ENCODE results near the gene LSM7.
A peak's percentile ranks its signal among the peaks of the same experiment; 100 is the strongest.

Gene LSM7

GRCh38 chr19:2328401-2329148 lies at the start of gene LSM7, which contains the start of gene SPPL2B:
Gene LSM7 (minus strand): TSS chr19:2328586. CDS start chr19:2328566, 20 bp downstream.
Gene SPPL2B (plus strand): TSS chr19:2328684. CDS start chr19:2328710, 26 bp downstream.
- peak; percentile 92 for DNase-seq (ENCODE audit: low read depth)

GRCh38 chr19:2376784-2377519 lies 48.6 kb upstream of the LSM7 start:
- no peak for DNase-seq (ENCODE audit: low read depth)

- no peak for DNase-seq (ENCODE audit: low read depth)
Measured at GRCh38 chr19:2375353-2376121, 47.2 kb upstream of the LSM7 start.

- DNase-seq (ENCODE audit: low read depth) = no peak
Measured at GRCh38 chr19:2374808-2375207, 46.4 kb upstream of the LSM7 start.

- DNase-seq (ENCODE audit: low read depth) = no peak
Measured at GRCh38 chr19:2372076-2372612, 43.8 kb upstream of the LSM7 start.

GRCh38 chr19:2371656-2372055 lies 43.3 kb upstream of the LSM7 start:
- no peak for DNase-seq (ENCODE audit: low read depth)

- no peak for DNase-seq (ENCODE audit: low read depth)
Measured at GRCh38 chr19:2365201-2365970, 37.0 kb upstream of the LSM7 start.

GRCh38 chr19:2363419-2363818 lies 35.0 kb upstream of the LSM7 start:
- no peak for DNase-seq (ENCODE audit: low read depth)

GRCh38 chr19:2362970-2363300 lies 34.5 kb upstream of the LSM7 start:
- no peak for DNase-seq (ENCODE audit: low read depth)

- DNase-seq (ENCODE audit: low read depth) = no peak
Measured at GRCh38 chr19:2362046-2362969, 33.9 kb upstream of the LSM7 start.

GRCh38 chr19:2361246-2362045 lies 33.1 kb upstream of the LSM7 start:
- DNase-seq (ENCODE audit: low read depth) = no peak

GRCh38 chr19:2360833-2361232 lies 32.4 kb upstream of the LSM7 start:
- no peak for DNase-seq (ENCODE audit: low read depth)

- no peak for DNase-seq (ENCODE audit: low read depth)
Measured at GRCh38 chr19:2359992-2360685, 31.8 kb upstream of the LSM7 start, which contains the start of gene TMPRSS9. Gene TMPRSS9 (plus strand): TSS chr19:2360265. CDS start chr19:2389786, 29,521 bp downstream.

GRCh38 chr19:2358548-2359173 lies 30.3 kb upstream of the LSM7 start:
- no peak for DNase-seq (ENCODE audit: low read depth)

GRCh38 chr19:2357279-2358206 lies 29.2 kb upstream of the LSM7 start:
- no peak for DNase-seq (ENCODE audit: low read depth)

- no peak for DNase-seq (ENCODE audit: low read depth)
Measured at GRCh38 chr19:2356036-2356646, 27.8 kb upstream of the LSM7 start.

All from stimulated activated CD8-positive, alpha-beta memory T cell treated with anti-CD3 and anti-CD28 coated beads, Interleukin-4, amount 100 ng/mL, for 24 hours (primary cell).